AG09309 (cell line): ENCODE data around the gene RNU1-4.
"Not testable (repeated sequence)": the region's sequence is repeated elsewhere in the genome, so short reads cannot be mapped to it uniquely, and the experiment has no call there.

Experiments used
- DNase-seq: peaks from one replicate; pipeline ENCODE4 v3.0.0-alpha.2; 2010; ENCODE audit warnings: low read depth
- H3K4me3 ChIP-seq: 2 replicates; pipeline ENCODE4 v1.5.1; 2011; ENCODE audit warnings: mild to moderate bottlenecking, low read depth, low read length, moderate library complexity; ENCODE audit not compliant: control insufficient read depth
- TF ChIP-seq, protein P1 (sequence below): IDR thresholded peaks from 2 replicates; pipeline ENCODE4 v1.5.1; 2011; ENCODE audit warnings: mild to moderate bottlenecking, low read depth, low read length, inconsistent platforms; ENCODE audit not compliant: insufficient read depth, control insufficient read depth; ENCODE audit errors: missing control alignments

RNU1-4 gene

DNA sequence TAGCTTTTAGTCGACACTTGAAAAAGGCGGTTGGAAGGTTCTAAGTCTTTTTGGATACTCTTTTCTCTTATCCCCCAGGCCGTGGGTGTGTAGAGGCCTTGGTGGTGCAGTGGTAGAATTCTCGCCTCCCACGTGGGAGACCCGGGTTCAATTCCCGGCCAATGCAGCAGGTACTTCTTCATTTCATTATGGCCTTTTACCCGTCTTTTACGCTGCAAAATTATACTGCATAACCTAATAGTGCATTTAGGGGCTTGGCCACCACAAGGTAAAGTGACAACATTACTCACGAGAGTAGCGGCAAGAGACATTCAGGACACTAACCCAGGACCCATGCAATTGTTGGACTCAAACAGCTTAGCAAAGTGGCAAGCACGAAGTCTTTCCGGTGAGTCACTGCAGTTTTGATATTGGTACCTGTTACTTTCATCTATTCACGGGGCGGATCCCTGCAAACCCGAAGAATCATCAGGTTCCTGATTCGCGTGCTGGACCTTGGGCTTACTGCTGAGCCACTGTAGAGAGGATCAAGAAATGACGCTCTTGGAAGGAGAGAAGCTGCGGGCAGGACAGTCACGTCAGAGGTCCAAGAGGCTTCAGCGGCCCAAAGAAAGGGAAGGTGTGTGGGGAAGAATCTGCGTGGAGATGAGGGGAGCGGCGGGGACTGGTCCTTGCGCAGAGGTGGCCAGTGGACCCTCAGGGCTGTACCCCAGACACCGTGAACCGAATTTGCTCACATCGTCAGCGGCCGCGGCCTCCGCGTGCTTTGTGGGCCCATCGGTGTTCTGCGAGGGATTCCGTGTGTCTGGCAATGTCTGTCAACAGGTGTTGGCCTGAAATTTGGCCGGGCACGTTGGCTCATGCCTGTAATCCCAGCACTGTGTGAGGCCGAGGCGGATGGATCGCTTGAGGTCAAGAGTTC, 12.9 kb upstream of the RNU1-4 start:
- TF ChIP-seq, protein P1, sequence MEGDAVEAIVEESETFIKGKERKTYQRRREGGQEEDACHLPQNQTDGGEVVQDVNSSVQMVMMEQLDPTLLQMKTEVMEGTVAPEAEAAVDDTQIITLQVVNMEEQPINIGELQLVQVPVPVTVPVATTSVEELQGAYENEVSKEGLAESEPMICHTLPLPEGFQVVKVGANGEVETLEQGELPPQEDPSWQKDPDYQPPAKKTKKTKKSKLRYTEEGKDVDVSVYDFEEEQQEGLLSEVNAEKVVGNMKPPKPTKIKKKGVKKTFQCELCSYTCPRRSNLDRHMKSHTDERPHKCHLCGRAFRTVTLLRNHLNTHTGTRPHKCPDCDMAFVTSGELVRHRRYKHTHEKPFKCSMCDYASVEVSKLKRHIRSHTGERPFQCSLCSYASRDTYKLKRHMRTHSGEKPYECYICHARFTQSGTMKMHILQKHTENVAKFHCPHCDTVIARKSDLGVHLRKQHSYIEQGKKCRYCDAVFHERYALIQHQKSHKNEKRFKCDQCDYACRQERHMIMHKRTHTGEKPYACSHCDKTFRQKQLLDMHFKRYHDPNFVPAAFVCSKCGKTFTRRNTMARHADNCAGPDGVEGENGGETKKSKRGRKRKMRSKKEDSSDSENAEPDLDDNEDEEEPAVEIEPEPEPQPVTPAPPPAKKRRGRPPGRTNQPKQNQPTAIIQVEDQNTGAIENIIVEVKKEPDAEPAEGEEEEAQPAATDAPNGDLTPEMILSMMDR: no peak
- no peak for DNase-seq
- no peak overlapping the region for H3K4me3 ChIP-seq

DNA sequence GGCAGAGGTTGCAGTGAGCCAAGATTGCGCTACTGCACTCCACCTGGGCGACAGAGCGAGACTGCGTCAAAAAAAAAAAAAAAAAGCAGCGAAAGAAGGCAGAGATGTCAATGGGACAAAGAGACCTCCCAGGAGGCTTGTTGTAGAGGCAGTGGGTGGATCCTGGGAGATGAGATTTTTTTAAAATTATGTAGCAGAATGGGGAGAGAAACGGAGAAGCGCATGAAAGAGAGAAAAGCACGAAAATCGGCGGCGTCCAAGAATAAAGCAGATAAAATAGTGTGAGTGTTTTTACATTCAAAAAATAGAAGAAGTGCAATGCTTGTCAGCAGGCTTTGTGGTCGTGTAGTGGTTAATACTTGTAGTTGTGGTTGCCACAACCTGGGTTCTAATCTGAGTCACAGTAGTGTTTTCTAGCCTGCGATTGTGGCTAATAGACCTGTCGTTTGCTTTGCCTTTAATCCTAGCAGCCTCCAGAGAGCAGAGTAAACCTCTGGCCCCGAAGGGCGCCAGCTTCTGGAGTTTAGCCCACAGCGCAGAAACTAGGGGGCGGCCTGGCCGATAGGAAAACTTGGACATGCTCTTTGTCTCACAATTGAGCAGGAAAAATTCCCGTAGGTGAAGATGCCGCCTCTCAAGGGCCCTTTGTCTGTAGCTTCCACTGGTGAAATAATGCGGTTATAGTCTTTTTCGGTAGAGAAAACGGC, 11.9 kb upstream of the RNU1-4 start:
- not testable (repeated sequence) for DNase-seq, H3K4me3 ChIP-seq

DNA sequence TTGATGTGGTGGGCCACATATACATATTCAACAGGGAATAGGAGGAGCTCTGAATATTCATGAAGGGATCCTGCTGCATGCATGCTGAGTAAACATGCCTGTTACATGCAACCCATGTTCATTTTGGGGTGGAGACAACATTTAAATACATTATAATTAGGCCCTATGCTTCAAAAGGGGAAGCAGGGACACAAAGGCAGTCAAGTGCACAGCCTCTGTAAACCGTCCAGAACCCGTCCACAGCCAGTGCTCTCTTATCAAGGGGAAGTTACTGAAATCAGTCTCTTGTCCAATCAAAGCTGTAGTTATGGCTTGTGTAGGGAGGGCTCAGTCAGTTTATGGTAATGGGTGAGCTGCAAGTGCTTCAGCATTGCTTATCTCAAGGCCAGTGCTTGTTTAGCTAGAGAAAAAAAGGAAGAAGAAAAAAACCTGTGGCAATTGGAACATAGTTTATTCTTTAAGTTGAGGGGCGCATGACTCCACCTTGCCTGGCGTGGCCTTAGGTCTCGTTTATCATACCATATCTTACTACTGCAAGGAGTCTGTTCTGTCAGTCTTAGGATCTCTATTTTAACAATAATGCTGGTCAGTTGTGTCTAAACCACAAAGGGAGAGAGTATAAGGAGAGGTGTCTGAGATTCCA, 7.9 kb upstream of the RNU1-4 start:
- not testable (repeated sequence) for DNase-seq, H3K4me3 ChIP-seq

DNA sequence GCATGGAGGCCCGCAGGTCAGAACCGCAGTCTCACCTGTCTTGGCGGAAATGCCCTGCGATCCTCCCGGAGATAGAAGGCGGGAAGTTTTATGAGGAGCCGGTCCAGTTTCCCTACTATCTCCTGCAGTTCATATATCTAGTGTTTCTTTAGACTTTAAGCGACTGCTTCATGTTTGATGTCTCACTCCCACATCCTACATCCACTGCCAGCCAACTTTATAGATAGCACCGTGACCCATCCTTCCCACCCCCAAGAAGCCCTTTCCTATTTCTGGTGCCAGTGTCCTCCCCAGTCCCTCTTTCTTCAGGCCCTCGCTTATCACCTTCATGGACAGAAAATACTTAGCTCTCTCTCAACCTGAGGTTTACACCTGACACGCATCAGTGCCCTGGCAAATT, 914 bp downstream of the RNU1-4 start:
- not testable (repeated sequence) for H3K4me3 ChIP-seq, DNase-seq

DNA sequence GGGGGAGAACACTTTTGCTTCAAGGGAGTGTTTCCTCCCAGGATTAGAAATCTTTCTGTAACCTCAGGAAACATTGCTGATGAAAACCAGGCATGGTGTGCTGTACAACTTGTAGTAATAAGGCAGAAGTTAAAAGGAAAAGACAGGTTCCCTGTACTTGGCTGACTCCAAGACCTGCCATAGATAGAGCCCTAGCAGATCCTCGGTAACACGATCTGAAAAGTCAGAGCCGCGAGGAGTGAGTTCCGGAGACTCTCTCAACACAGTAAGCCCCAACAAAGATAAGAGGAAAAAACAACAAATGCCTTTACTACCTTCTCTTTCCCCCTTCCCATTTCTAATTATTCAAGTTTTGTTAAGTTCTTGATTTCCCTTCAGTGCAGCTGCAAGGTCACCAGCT, 7.3 kb downstream of the RNU1-4 start:
- DNase-seq, H3K4me3 ChIP-seq: not testable (repeated sequence)

DNA sequence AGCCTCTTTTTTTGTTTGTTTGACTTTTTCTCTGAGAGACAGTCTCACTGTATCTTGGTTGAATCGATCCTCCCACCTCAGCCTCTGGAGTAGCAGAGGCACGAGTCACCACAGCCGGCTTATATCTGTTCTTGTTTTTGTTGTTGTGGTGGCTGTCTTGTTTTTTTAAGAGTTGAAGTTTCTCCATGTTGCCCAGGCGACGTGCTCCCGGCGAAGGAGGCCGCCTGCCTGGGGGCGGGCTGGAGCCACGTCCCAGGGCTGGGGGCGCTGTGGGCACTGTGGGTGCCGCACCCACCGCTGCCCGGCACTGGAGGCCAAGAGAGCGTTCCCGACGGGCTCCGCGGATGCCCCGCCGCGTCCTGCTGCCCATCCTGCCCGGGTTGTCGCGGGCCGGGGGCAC, 8.4 kb downstream of the RNU1-4 start:
- not testable (repeated sequence) for H3K4me3 ChIP-seq, DNase-seq

DNA sequence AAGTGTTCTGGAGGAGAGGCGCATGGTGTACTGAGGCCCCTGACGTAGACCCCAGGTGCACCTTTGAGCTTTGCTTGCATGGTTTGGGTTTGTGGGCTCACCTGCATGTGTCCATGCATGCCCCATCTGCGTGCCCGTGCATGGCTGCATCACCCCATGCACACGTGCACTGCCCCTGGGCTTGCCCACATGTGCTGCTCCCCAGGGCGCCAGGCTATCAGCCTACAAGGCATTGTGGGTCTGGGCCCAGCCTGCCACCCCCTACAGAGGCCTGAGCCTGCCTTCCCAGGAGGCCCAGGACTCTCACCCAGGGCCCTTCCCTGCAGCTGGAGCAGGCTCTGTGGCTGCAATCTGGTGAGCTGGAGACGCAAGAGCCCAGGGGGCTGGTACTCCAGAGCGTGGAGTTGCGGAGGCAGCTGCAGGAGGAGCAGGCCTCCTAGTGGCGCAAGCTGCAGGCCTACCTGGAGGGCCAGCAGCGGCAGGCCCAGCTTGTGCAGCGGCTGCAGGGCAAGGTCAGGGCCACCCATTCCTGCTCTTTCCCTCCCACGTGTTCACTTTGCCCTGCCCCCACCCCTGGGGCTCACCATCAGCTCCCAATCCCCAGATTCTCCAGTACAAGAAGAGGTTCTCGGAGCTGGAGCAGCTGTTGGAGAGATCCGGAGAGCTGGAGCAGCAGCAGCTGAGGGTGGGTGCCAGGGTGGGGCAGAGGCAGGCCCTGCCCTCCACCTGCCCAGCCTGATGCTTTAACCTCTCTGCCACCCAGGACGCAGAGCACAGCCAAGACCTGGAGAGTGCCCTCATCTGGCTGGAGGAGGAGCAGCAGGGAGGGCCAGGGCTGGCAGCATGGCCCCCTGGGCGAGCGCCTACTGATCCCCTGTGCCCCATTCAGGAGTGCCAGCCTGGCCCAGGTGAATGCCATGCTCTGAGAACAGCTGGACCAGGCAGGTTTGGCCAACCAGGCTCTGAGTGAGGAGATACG, 9.9 kb downstream of the RNU1-4 start:
- H3K4me3 ChIP-seq, DNase-seq: not testable (repeated sequence)

DNA sequence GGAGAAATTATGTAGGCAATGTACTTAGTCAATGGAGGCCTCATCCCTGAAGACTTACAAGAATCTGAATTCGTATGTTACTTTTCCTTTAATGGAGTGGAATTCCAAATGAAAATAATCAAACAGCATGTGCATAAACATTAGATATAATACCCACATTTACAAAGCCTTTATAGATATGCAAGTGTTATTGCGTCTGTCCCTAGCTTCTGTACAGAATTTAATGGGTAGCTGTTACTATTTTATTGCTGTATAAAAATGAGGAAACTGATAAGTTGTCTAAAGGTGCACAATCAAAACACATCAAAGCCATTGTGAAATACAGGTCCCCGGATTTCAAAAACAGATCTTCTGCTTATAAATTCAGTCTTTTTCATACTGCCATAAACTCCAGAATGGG, 12.5 kb downstream of the RNU1-4 start:
- not testable (repeated sequence) for H3K4me3 ChIP-seq, DNase-seq

DNA sequence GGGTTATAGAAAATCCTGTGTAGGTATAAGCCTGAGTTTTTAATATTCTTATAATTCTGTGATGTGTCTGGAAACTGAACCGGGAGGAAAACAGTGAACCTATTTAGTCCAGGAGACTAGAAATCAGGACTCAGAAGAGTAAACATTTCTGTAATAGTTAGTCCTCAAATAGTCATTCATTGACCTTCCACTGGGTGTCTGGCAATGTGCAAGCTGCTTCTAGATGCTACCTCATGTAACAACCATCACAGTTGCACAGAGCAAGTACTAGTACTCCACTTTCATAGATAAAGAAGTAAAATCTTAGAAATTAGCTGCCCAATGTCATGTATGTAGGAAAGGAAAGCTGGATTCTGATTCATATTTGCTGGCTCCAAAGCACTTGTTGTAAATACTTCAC, 15.1 kb downstream of the RNU1-4 start:
- not testable (repeated sequence) for DNase-seq, H3K4me3 ChIP-seq

DNA sequence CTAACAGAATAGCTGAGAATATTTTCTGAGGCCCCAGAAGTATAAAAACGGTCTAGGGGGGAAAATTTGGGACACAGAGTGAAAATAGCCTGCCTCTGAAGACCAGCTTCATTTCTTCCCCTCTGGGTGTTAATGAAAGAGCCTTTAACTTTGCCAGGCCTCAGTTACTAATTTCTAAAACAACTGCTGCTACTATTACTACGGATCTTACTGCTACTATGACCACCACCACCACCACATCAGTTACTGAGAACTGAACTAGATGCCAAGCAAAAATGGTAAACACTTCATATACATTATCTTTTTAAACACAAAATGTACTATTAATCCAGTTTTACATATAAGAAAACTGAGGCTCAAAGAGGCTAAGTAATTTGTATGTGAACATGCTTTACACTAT, 15.6 kb downstream of the RNU1-4 start:
- not testable (repeated sequence) for H3K4me3 ChIP-seq, DNase-seq

DNA sequence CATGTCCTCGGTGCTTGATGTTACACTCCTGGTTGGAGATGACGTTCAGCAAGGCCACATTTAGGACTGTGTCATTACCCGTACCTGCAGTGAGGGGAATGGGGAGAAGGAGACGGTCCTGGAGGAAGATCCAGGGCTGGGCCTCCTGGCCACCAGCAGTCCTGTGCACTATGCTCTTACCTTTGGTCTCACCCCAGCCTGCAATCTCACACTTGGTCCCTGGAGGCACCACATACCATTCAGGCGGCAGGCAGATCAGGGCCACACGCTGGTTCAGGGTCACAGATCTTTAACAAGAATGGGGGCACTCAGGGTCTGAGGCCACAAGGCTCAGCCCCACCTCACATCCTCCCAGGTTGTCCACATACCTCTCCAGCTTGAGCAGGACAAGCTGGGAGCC, 17.3 kb downstream of the RNU1-4 start:
- not testable (repeated sequence) for H3K4me3 ChIP-seq, DNase-seq

DNA sequence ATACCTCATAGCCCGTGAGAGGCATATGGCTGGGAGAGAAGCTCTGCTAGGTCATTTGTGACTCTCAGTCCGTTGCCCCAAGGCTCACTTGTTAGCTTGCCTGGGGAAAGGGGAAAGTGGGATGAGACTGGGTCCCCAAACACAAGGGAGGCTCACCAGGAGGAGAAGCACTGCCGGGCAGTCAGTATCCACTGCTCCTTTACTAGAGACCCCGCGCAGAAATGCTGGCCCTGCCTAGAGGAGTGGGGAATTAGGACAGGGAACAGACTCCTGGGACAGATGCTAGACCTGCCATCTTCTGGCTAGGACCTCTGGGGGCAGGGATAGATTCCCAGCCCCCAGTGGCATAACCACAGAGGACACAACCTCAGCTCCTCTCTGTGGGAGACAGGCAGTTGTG, 17.7 kb downstream of the RNU1-4 start:
- DNase-seq, H3K4me3 ChIP-seq: not testable (repeated sequence)

DNA sequence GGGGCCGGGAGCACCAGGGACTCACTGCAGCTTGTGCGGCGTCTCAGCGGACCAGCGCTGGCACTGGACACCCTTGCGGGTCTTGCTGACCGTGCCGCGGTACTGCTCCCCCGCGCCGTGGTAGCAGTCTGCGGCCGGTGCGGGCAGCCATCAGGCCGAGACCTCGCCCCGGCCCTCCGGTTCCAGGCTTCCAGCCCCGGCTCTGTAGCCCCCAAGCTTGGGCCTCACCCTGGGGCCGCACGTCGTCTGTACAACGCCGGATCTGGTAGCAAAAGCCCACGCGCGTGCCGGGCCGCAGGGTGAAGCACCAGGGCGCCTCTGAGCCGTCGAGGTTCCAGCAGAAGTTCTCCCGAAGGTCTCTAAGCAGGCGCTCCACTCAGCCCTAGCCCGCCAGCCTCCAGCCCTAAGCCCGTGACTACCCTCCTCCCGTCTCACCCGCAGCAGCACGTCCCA, 18.8 kb downstream of the RNU1-4 start:
- H3K4me3 ChIP-seq, DNase-seq: not testable (repeated sequence)

DNA sequence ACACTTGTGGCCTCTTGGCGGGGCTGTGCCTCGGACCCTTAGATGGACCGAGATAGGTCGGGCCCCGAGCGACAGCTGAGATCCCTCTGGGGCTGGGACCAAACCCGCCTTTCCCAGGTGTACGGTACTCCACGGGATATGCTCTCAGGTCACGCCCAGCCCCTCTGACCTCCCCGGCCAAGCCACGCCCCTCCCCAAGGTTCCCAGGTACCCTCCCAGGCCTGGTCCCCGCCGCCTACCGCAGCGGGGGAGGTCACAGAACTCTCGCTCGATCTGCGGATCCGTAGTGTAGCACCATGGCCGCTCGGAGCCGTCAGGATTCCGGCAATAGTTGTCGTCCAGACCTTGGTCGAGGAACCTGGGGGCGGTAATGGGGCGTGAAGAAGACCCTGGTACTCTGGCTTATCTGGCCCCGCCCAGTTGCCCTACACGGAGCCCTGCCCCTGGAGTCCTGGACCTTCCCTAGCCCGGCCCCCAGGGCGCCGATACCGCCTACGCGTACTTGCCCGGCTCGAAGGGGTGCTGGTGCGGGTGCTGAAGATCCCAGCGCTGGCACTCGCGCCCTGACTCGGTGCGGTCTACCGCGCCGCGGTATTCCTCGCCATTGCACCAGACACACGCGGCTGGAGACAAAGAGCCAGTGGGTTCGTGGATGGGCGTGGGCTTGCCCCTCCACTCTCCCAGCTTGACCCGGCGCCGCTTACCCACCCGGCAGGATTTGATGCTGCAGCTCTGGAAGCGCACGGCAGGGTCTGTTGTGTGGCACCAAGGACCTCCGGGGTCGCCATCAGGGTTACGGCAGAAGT, 19.5 kb downstream of the RNU1-4 start:
- not testable (repeated sequence) for DNase-seq, H3K4me3 ChIP-seq

DNA sequence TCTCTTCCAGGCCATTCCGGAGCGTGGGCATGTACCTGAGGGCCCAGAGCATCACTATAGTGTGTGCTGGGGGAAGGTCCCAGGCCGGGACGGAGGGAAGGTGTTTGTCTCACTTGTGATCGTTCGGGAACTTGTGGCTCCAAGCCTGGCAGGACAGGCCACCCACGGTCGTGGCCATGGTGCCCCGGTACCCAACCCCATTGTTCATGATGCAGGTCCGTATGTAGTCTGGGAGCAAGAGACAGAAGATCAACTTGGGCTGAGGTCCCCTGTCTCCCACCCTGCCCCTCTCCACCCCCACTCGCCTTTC, 20.1 kb downstream of the RNU1-4 start:
- H3K4me3 ChIP-seq, DNase-seq: not testable (repeated sequence)

DNA sequence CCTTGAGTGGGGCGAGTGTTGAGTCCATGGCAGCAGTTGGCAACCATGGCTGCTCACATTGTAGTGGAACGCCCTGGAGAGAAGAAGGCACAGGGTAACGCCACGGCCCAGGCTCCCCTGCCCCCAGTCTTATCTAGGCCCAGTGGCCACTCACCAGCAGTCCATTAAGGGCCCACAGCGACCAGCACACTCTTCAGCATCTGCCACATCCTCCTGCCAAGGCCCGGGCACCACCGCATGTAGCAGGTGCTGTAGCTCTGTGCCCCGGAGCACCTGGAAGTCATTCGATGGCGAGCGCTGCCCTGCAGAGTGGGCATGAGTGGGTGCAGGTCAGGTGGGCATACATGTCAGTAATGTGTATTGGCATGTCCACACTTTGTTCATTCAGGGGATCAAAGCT, 20.5 kb downstream of the RNU1-4 start:
- DNase-seq, H3K4me3 ChIP-seq: not testable (repeated sequence)
